Skin epidermis (tissue), 12 donors: Measurements from ENCODE around the gene HVCN1.

Experiments
- H3K27ac ChIP-seq, 21 experiments: fragments of 200-600 bp; sonication (generic) in 11 of 21; one replicate each; pipeline ENCODE4 v1.5.0; 2020; ENCODE audit warnings: mild to moderate bottlenecking in 3 of 21, inconsistent platforms in 2 of 21, moderate library complexity in 2 of 21
- H3K4me3 ChIP-seq, 7 experiments: fragments of 200-600 bp; sonication (generic) in 2 of 7; one replicate each; pipeline ENCODE4 v1.5.0; 2020; ENCODE audit warnings: inconsistent platforms in 2 of 7, mild to moderate bottlenecking in 2 of 7, moderate library complexity in 1 of 7

HVCN1 gene

GRCh38 chr12:110702081-110702480 lies 13.2 kb upstream of the HVCN1 start:
- Histone ChIP-seq H3K4me3 (no peak overlapping the region), H3K27ac (no peak overlapping the region)

- Histone ChIP-seq H3K4me3 (no peak overlapping the region), H3K27ac (peak overlapping the region in 1 of 21 experiments; percentile 4)
These were observed 10.9 kb upstream of the HVCN1 start for GRCh38 chr12:110699591-110700445.

- peak overlapping the region in 9 of 21 experiments; percentile 4 to 51 (median 28) for H3K27ac ChIP-seq
- no peak overlapping the region for H3K4me3 ChIP-seq
These were observed 9.4 kb upstream of the HVCN1 start for GRCh38 chr12:110698171-110698902.

- H3K27ac ChIP-seq: no peak overlapping the region
- H3K4me3 ChIP-seq: no peak overlapping the region
These were observed 8.3 kb upstream of the HVCN1 start for GRCh38 chr12:110697236-110697635.

GRCh38 chr12:110696283-110696682 lies 7.4 kb upstream of the HVCN1 start:
- Histone ChIP-seq H3K4me3 (no peak overlapping the region), H3K27ac (no peak overlapping the region)

GRCh38 chr12:110694330-110694901 lies 5.5 kb upstream of the HVCN1 start:
- Histone ChIP-seq H3K4me3 (no peak overlapping the region), H3K27ac (peak overlapping the region in 14 of 21 experiments; percentile 20 to 80 (median 40))

- H3K27ac ChIP-seq: peak overlapping the region in 12 of 21 experiments; percentile 20 to 80 (median 47)
- no peak overlapping the region for H3K4me3 ChIP-seq
These were observed 4.8 kb upstream of the HVCN1 start for GRCh38 chr12:110693731-110694130.

- H3K27ac ChIP-seq: peak overlapping the region in 13 of 21 experiments; percentile 29 to 92 (median 78)
- H3K4me3 ChIP-seq: peak overlapping the region in 2 of 7 experiments; percentile 59 to 64
These were observed 1.2 kb upstream of the HVCN1 start for GRCh38 chr12:110690127-110690430.

GRCh38 chr12:110689281-110690126 lies 589 bp upstream of the HVCN1 start:
- Histone ChIP-seq H3K4me3 (peak overlapping the region; percentile 40 to 67 (median 59)), H3K27ac (peak overlapping the region in 20 of 21 experiments; percentile 3 to 92 (median 76))

GRCh38 chr12:110687396-110688169 lies 1.3 kb downstream of the HVCN1 start:
- peak overlapping the region in 1 of 7 experiments; percentile 59 for H3K4me3 ChIP-seq
- peak overlapping the region in 2 of 21 experiments; percentile 83 to 89 for H3K27ac ChIP-seq

GRCh38 chr12:110686294-110686903 lies 2.5 kb downstream of the HVCN1 start:
- Histone ChIP-seq H3K27ac (no peak overlapping the region), H3K4me3 (no peak overlapping the region)

GRCh38 chr12:110684312-110684836 lies 4.5 kb downstream of the HVCN1 start:
- no peak overlapping the region for H3K27ac ChIP-seq
- H3K4me3 ChIP-seq: no peak overlapping the region

- Histone ChIP-seq H3K27ac (no peak overlapping the region), H3K4me3 (no peak overlapping the region)
These were observed 5.0 kb downstream of the HVCN1 start for GRCh38 chr12:110683888-110684287.

- H3K4me3 ChIP-seq: no peak overlapping the region
- peak overlapping the region in 1 of 21 experiments; percentile 42 for H3K27ac ChIP-seq
These were observed 8.9 kb downstream of the HVCN1 start for GRCh38 chr12:110680032-110680431.

GRCh38 chr12:110679201-110679600 lies 9.7 kb downstream of the HVCN1 start:
- Histone ChIP-seq H3K4me3 (no peak overlapping the region), H3K27ac (peak overlapping the region in 1 of 21 experiments; percentile 3)

- H3K27ac ChIP-seq: peak overlapping the region in 4 of 21 experiments; percentile 25 to 69 (median 36)
- H3K4me3 ChIP-seq: no peak overlapping the region
These were observed 10.9 kb downstream of the HVCN1 start for GRCh38 chr12:110677982-110678381.

- Histone ChIP-seq H3K4me3 (no peak overlapping the region), H3K27ac (peak overlapping the region in 5 of 21 experiments; percentile 6 to 69 (median 29))
These were observed 11.6 kb downstream of the HVCN1 start for GRCh38 chr12:110677206-110677911.
